ENCODE data around the gene SH3YL1. TPM values are rescaled to one million over a fixed set of nuclear protein-coding genes. Genes with fewer than 3 reads are reported as not detected.

Gene SH3YL1
- total RNA-seq, 1 experiment from 2014 or later, result 26.5 TPM

GRCh38 chr2:268323-268722, 4.5 kb upstream of the SH3YL1 start:
- TF ChIP-seq CTCF (conservative IDR thresholded peaks at IDR 0.05), result no peak
- Mint-ChIP-seq H3K36me3 (ENCODE audit: insufficient read depth in 1 of 3, low read depth in 3 of 3) (peaks cover 7 to 25% (median 13%) of the 10 kb centered on the region in 3 experiments), H3K9me3 (no peaks in the 10 kb centered on the region), H3K27me3 (ENCODE audit: low read depth) (peaks cover 5% of the 10 kb centered on the region), H3K27ac (no peak overlapping the region), H3K4me3 (no peak overlapping the region), H3K4me1 (peaks cover 20 to 29% of the 10 kb centered on the region in 2 experiments)
- H2BK5ac ChIP-seq (ENCODE audit: insufficient read length, low read length), result no peak overlapping the region
- H3K23ac ChIP-seq (ENCODE audit: insufficient read length, low read depth, low read length), result no peak overlapping the region
- H3K79me1 ChIP-seq (ENCODE audit: insufficient read depth, low read depth, low read length, poor library complexity, severe bottlenecking), result peaks cover 9% of the 10 kb centered on the region
- no peaks in the 10 kb centered on the region for H3K9me3 ChIP-seq (ENCODE audit: control insufficient read depth, low read depth, low read length)
- no peaks in the 10 kb centered on the region for H3K27me3 ChIP-seq (ENCODE audit: insufficient read depth, low read length)
- peaks cover 3% of the 10 kb centered on the region for H4K20me1 ChIP-seq (ENCODE audit: control insufficient read depth, insufficient read depth, insufficient read length)
- no peak for DNase-seq
- no peak overlapping the region for H3K9ac ChIP-seq (ENCODE audit: extremely low read depth, insufficient read length, low read length)
- no peak overlapping the region for H3T11ph ChIP-seq (ENCODE audit: low read length)
- no peak overlapping the region for H2BK20ac ChIP-seq (ENCODE audit: low read depth, low read length, poor library complexity, severe bottlenecking)
- no peak overlapping the region for H4K5ac ChIP-seq (ENCODE audit: insufficient read length, low read depth, low read length)
- H4K91ac ChIP-seq (ENCODE audit: insufficient read length, low read depth, low read length), result no peak overlapping the region
- no peak overlapping the region for H3K27ac ChIP-seq (ENCODE audit: insufficient read length, low read depth, low read length)
- no peak overlapping the region for H3K4me2 ChIP-seq (ENCODE audit: insufficient read depth, insufficient read length, low read length)
- H4K8ac ChIP-seq (replicated peaks; ENCODE audit: insufficient read length, low read depth, low read length), result no peak overlapping the region
- no peak overlapping the region for H2AFZ ChIP-seq (ENCODE audit: low read length)
- H3K56ac ChIP-seq (ENCODE audit: insufficient read length, low read depth, low read length), result no peak overlapping the region
- H3K4me1 ChIP-seq (ENCODE audit: insufficient read depth, low read length), result peaks cover 2% of the 10 kb centered on the region; the same call in 1 of the 2 replicates
- peaks cover 14% of the 10 kb centered on the region for H3K23me2 ChIP-seq (ENCODE audit: insufficient read length, low read depth, low read length, poor library complexity, severe bottlenecking)
- H3K4ac ChIP-seq (ENCODE audit: low read depth, low read length), result no peak overlapping the region
- peaks cover 63% of the 10 kb centered on the region for H3K79me2 ChIP-seq (ENCODE audit: insufficient read depth, low read length)
- no peak overlapping the region for H3K14ac ChIP-seq (ENCODE audit: insufficient read depth, low read length)
- no peak overlapping the region for H2BK12ac ChIP-seq (ENCODE audit: insufficient read length, low read depth, low read length)
- no peak overlapping the region for H2BK15ac ChIP-seq (ENCODE audit: low read depth, low read length)
- H2BK120ac ChIP-seq (ENCODE audit: low read depth, low read length, poor library complexity, severe bottlenecking), result no peak overlapping the region
- no peak overlapping the region for H2AK5ac ChIP-seq (ENCODE audit: insufficient read length, low read length)
- no peak overlapping the region for H3K18ac ChIP-seq (ENCODE audit: insufficient read length, low read depth, low read length)

All from H9 (cell line).